ENCODE measurements around the gene COLEC11.

COLEC11 gene

DNA sequence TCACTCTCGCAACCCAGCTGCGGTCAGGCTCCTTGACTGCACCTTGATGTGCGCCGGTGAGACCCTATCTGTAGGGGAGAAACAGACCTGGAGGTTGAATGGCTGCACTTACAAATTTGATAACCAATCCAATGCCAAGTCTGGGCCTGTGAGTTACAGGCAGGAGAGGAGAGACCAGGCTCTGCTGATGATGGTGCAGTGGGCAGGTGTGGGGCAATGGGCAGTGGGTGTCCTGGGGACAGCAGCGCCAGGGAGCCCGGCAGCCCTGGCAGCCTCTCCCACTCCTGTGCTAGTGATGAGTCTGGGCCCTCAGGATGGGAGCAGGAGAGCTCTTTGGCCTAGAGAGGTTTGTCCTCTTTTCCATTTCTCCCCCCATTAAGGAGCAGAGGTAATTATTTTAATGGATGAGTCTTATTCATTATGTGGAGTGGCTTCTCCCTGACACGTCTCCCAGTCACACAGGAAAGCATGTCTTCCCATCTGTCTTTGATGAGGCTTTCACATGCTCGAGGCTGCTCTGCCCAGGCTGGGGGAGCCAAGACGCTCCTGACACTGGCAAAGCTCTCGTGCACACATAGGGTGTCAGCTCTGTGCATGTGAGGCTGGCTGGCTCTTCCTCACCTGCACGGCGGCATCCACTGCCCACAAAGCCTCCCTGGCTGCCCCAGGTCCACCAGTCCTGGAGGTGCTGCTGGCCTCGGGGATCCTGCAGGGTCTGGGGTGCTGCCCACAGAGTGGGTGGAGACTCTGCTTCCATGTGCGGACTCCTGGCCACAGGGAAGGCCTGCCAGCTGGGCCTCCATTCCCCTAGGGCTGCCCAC is 53.1 kb downstream of the COLEC11 start:
- no peak overlapping the region for H3K27ac ChIP-seq
- TF ChIP-seq, protein P1, sequence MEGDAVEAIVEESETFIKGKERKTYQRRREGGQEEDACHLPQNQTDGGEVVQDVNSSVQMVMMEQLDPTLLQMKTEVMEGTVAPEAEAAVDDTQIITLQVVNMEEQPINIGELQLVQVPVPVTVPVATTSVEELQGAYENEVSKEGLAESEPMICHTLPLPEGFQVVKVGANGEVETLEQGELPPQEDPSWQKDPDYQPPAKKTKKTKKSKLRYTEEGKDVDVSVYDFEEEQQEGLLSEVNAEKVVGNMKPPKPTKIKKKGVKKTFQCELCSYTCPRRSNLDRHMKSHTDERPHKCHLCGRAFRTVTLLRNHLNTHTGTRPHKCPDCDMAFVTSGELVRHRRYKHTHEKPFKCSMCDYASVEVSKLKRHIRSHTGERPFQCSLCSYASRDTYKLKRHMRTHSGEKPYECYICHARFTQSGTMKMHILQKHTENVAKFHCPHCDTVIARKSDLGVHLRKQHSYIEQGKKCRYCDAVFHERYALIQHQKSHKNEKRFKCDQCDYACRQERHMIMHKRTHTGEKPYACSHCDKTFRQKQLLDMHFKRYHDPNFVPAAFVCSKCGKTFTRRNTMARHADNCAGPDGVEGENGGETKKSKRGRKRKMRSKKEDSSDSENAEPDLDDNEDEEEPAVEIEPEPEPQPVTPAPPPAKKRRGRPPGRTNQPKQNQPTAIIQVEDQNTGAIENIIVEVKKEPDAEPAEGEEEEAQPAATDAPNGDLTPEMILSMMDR (conservative IDR thresholded peaks at IDR 0.05): no peak

DNA sequence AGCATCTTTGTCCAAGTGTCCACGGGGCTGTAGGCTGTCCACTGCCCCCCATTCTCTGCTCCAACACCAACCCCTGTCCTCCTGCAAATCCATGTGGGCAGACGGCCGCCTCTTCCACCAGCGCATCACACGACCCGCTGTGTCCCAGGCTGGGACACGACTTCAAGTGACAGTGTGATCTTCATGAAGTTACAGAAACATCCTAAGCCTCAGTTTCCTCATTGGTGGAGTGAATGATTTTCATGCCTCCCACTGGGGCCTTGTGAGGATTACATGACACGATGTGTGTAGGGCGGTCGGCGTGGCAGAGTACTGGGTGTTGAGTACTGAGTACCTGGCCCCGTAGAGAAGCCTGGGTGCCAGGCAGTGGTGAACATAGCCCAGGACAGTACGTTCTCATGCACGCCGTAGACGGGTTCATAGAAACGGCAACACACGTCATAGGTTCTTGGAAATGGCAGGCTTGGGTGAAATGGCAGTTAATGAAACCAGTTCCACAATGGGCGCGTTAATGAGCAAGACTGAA is 53.8 kb downstream of the COLEC11 start:
- TF ChIP-seq, protein P1 (conservative IDR thresholded peaks at IDR 0.05): no peak
- H3K27ac ChIP-seq: no peak overlapping the region

DNA sequence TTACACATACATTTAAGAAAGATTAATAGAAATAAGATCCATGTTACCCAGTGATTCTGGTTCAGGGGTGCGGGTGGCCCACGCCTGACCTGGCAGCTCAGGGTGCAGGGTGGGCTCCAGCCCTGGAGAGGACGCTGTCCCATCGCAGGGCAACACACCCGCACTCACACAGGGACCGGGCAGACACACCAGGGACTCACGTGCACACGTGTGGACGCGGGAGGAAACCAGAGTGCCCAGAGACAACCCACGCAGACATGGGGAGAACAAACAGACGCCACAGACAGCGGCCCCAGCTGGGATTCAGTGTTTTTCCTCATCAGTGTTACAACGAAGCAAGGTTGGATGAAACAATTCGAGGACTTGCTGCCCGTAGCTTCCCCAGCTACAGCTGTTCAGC is 54.7 kb downstream of the COLEC11 start:
- peak overlapping the region; percentile 91 for H3K27ac ChIP-seq
- TF ChIP-seq, protein P1 (conservative IDR thresholded peaks at IDR 0.05): no peak

DNA sequence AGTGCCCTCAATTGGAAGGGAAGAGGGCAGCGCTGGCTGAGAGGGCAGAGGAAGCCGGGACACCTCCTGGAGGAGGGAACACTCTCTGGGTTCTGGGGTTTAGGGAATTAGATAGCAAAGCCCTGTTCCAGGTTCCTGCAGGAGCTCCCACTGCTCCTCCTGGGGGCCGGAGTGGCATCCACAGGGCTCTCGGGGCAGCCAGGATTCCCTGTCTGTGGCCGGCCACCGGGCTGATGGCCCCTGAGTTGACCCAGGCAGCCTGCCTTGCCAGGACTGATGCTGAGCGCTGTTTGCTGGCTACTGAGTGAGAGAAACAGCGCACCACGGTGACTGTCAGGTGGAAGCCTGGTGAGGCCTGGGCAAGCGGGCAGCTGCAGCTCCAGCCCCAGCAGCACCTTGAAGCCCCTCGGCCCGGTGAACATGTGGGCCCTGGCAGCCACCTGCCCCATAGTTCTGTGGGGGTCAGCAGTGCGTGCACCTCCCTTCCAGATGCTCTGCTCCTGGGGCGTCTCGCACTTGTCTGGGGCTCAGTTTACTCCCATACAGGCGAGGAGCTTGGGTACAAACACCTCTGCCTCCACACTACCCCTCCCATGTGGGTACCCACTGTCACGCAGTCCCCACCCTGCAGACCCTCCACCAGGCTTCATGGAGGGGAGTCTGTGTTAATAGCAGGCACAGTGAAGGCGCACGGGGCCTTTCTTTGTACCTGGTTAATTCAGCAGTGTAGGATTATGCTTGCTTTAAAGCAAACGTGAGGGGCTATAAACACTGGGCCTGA is 55.4 kb downstream of the COLEC11 start:
- peak overlapping the region; percentile 91 for H3K27ac ChIP-seq
- TF ChIP-seq, protein P1 (conservative IDR thresholded peaks at IDR 0.05): no peak

DNA sequence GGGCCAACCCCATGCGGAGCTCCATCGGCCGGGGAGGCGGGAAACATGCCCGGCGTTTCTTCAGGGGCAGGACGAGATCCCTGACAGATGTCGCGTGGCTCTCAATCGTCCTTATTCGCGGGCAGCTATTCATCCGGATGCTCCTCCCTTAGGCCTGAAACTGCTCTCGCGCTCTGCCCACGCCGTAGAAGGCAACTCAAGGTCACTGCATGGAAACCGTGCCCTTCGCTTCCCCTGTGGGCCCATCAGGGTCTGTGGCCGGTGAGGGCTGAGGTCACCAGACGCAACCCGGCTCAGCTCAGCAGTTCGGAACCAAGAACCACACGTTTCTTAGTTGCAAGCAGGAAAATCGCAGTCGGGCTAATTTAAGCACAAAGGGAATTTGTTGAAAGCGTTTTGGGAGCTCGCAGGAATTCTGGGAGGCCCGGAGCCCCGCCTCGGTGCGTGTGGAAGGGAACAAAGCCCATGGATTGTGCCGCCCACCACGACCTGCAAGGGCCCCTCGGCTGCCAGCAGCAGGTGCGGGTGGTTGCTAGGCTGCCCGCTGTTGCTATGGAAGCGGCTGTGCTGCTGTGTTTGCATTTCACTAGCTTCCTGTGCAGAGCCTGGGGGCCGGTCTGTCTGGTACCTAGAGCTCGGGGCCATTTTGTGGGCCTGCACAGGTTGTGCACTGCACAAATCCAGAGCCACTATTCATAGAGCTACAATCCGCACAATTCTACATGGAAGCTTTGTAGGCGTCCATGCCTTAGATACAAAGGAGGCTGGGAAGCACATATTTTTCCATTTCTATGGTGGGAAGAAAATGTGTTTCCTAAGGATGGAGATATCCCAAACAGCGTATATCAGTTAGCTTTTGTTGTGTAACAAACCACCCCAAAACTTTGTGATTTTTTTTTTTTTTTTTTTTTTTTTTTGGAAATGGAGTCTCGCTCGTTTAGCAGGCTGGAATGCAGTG is 57.1 kb downstream of the COLEC11 start:
- TF ChIP-seq, protein P1 (conservative IDR thresholded peaks at IDR 0.05): no peak

DNA sequence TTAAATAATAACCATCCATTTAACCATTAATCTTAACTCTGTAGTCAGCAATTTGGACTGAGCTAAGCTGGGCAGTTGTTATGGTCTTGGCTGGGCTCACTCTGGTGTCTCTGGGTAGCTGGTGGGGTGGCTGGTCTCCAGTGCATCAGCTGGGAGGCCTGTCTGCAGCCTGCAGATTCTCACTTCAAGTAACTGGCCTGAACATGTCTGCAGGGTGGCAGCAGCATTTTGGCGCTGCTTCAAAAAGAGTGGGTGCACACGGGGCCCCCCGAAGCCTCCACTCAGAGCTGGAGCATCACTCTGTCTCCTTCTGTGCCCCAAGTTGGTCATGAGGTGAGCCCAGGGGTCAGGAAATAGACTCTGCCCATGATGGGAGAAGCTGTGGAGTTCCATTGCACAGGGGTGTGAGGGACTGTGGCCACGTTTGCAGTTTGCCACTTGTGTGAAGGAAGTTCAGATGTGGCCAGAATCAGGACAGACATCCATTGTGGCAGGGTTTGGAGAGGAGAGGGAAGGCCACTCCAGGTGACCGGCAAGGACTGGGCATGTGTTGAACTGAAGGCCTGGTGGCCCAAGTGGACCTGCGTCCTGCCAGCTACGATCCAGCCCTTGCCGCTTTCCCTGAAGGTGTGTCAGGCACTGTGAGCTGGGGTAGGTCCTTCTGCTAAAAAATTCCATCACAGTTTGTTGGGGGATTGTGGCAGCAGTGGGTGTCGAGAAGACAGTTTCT is 58.1 kb downstream of the COLEC11 start:
- peak overlapping the region; percentile 91 for H3K27ac ChIP-seq

More for the DNA sequence above, 57.1 kb downstream of the COLEC11 start:
- H3K27ac ChIP-seq: peak overlapping the region; percentile 91

More for the DNA sequence above, 58.1 kb downstream of the COLEC11 start:
- TF ChIP-seq, protein P1 (conservative IDR thresholded peaks at IDR 0.05): no peak
